Lower leg skin (tissue), 4 donors: Measurements from ENCODE around the gene RARRES1. TPM values are rescaled to one million over a fixed set of nuclear protein-coding genes. Genes with fewer than 3 reads are reported as not detected.

Experiments used
- DNase-seq, 2 donors: peaks; one replicate each; pipeline ENCODE4 v3.0.0-alpha.2; 2019; ENCODE audit warnings: low spot score in 2 of 2
- H3K4me3 ChIP-seq: fragments of 200-600 bp; sonication (generic); 2 replicates; pipeline ENCODE4 v1.5.1; 2017; ENCODE audit warnings: mild to moderate bottlenecking, low read depth; ENCODE audit not compliant: poor library complexity, severe bottlenecking
- CTCF ChIP-seq, 3 donors: fragments of 450-650 bp; IDR thresholded peaks; one replicate each; pipeline ENCODE4 v1.5.1; 2016; ENCODE audit warnings: antibody characterized with exemption in 3 of 3, mild to moderate bottlenecking in 3 of 3, moderate library complexity in 2 of 3
- POLR2A ChIP-seq, 2 donors: fragments of 450-650 bp; IDR thresholded peaks; one replicate each; pipeline ENCODE4 v1.6.1; 2016 to 2017; ENCODE audit warnings: antibody characterized with exemption in 2 of 2, mild to moderate bottlenecking in 1 of 2, moderate library complexity in 1 of 2
- WGBS, 2 donors: methylation state at CpG; one replicate each; pipeline ENCODE4 v1.1.5; 2018; 5-methylcytosine and 5-hydroxymethylcytosine counted together
- intact Hi-C: fragments of 100-400 bp; cut with DNase I; formaldehyde crosslinking; loops from one replicate; pipeline ENCODE4 v1.15.0; 2023; ENCODE audit warnings: low total_unique reads
- total RNA-seq, 4 donors: library from RNA; depleted of rRNA; stranded (reverse); fragments of >200 nt; gene quantifications; one replicate each; pipeline ENCODE4 v1.1.0, GENCODE V29; 2016

RARRES1 gene
- total RNA-seq, 4 donors from 2014 or later: 5.9 to 89.7 (median 9.2) TPM

GRCh38 chr3:158737410-158737809, 5.2 kb upstream of the RARRES1 start:
- H3K4me3 ChIP-seq: no peak overlapping the region
- no peak for DNase-seq
- 95% methylated on average over 2 of the region's 2 CpGs for WGBS, 2 donors
- intact Hi-C loops: no loop called here
- TF ChIP-seq POLR2A (IDR thresholded peaks at IDR 0.05): no peak
- TF ChIP-seq CTCF (IDR thresholded peaks at IDR 0.05): no peak

- no peak for DNase-seq
- no peak overlapping the region for H3K4me3 ChIP-seq
- intact Hi-C loops: no loop called here
- WGBS, 2 donors: 84 to 95% methylated on average over 7 of the region's 7 CpGs
- no peak for TF ChIP-seq POLR2A (IDR thresholded peaks at IDR 0.05)
- TF ChIP-seq CTCF (IDR thresholded peaks at IDR 0.05): no peak
These were observed 3.2 kb upstream of the RARRES1 start for GRCh38 chr3:158735296-158736033.

GRCh38 chr3:158733656-158734055, 1.4 kb upstream of the RARRES1 start:
- intact Hi-C loops: no loop called here
- no peak for DNase-seq
- TF ChIP-seq CTCF (IDR thresholded peaks at IDR 0.05) (no peak), POLR2A (IDR thresholded peaks at IDR 0.05) (no peak)
- H3K4me3 ChIP-seq: no peak overlapping the region
- WGBS, 2 donors: 69 to 79% methylated on average over 3 of the region's 3 CpGs

GRCh38 chr3:158732856-158733200, 571 bp upstream of the RARRES1 start:
- no peak overlapping the region for H3K4me3 ChIP-seq
- intact Hi-C loops: no loop called here
- DNase-seq: no peak
- TF ChIP-seq CTCF (IDR thresholded peaks at IDR 0.05) (no peak), POLR2A (IDR thresholded peaks at IDR 0.05) (no peak)
- 50 to 57% methylated on average over 15 of the region's 15 CpGs for WGBS, 2 donors

- no peak for DNase-seq
- 51 to 58% methylated on average over 14 of the region's 14 CpGs for WGBS, 2 donors
These were observed 771 bp downstream of the RARRES1 start for GRCh38 chr3:158731486-158731885.

More at GRCh38 chr3:158731486-158731885, 771 bp downstream of the RARRES1 start:
- intact Hi-C loops: no loop called here
- TF ChIP-seq POLR2A (IDR thresholded peaks at IDR 0.05) (no peak), CTCF (IDR thresholded peaks at IDR 0.05) (no peak)
- H3K4me3 ChIP-seq: no peak overlapping the region
